Measurements from ENCODE around the gene TMEM185B.

Gene TMEM185B

GRCh38 chr2:120226316-120226715 lies 3.1 kb upstream of the TMEM185B start:
- peaks cover 5 to 31% (median 26%) of the 10 kb centered on the region in 5 donors for H3K4me1 ChIP-seq (ENCODE audit: control insufficient read depth in 5 of 5, insufficient read depth in 5 of 5, low read length in 5 of 5)
- H3K4me3 ChIP-seq (ENCODE audit: low read depth in 1 of 5, low read length in 5 of 5), result no peak overlapping the region
- no peak overlapping the region for H3K27ac ChIP-seq (ENCODE audit: low read depth, low read length)
- H3K27me3 ChIP-seq (ENCODE audit: control insufficient read depth in 5 of 5, insufficient read depth in 4 of 5, low read length in 5 of 5), result no peaks in the 10 kb centered on the region
- H3K9ac ChIP-seq (ENCODE audit: low read length in 5 of 5), result no peak overlapping the region
- H3K36me3 ChIP-seq (ENCODE audit: control insufficient read depth in 5 of 5, insufficient read depth in 5 of 5, low read length in 5 of 5), result no peaks in the 10 kb centered on the region
- no peaks in the 10 kb centered on the region for H3K9me3 ChIP-seq (ENCODE audit: control insufficient read depth in 5 of 5, low read length in 5 of 5)

DNA sequence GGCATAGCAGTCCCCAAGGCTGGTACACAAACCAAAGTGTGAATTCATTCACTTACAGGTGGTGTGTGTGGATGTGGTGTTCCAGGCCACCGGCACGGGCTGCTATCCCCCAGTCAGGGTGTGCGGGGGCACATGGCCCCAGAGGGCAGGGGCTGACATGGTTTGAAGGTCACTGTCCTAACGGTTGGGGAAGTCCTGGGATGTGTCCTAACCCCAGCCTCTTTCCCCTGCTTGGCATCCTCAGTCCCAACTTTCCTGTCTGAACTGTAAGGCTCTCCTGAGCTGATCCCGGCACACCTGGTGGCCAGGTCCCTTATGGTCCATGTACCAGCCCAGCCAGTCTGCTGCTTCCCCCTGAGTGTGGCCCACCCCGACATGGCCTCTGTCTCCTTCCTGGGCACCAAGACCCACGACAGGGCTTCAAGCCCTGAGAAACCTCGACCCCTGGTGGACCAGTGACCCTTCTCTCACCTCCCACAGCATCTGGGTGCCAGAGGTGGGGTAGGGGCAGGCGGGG lies 2.4 kb upstream of the TMEM185B start:
- Histone ChIP-seq H3K9ac (ENCODE audit: low read length in 5 of 5) (no peak overlapping the region), H3K36me3 (ENCODE audit: control insufficient read depth in 5 of 5, insufficient read depth in 5 of 5, low read length in 5 of 5) (peaks cover 0 to 2% (median 0%) of the 10 kb centered on the region in 5 donors), H3K27me3 (ENCODE audit: control insufficient read depth in 5 of 5, insufficient read depth in 4 of 5, low read length in 5 of 5) (no peaks in the 10 kb centered on the region), H3K4me1 (ENCODE audit: control insufficient read depth in 5 of 5, insufficient read depth in 5 of 5, low read length in 5 of 5) (peaks cover 5 to 31% (median 26%) of the 10 kb centered on the region in 5 donors), H3K9me3 (ENCODE audit: control insufficient read depth in 5 of 5, low read length in 5 of 5) (no peaks in the 10 kb centered on the region), H3K4me3 (ENCODE audit: low read depth in 1 of 5, low read length in 5 of 5) (no peak overlapping the region), H3K27ac (ENCODE audit: low read depth, low read length) (no peak overlapping the region)

DNA sequence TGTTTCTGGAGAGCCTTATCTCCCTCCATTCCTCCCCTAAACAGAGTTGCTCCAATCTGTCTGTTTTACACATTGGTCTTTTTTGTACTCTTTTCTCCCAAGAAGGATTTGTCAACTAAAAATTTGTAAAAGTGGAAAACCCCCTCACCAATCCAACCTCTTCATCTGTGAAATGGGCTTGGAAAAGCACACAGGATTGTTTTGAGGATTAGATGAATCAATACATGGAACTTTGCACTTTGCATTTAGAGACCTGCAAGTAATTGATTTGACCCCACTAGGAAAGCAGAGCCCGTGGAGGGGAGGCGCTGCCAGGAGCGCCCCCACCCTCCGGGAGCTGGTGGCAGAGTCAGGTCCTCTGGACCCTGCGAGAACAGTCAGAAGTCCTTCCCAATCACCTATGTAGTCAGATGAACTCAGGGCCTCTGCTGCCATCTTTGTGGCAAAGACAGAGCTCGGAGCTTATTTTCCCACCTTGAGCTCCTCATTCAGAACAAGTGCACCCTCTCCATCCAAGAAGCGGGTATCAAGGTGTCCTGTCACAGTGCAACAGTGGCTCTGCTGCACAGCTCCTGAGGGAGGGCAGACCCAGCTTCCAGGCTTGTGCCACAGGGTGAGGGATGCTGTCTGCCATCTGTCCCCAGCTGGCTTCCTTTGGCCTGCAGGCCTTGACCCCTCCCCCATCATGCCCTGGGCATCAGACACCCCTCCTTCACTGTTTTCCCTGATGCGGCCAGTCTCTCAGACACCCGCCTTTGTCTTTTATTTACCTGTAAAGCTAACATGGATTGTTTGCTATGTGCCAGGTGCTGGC lies 1.7 kb upstream of the TMEM185B start:
- Histone ChIP-seq H3K27me3 (ENCODE audit: control insufficient read depth in 5 of 5, insufficient read depth in 4 of 5, low read length in 5 of 5) (no peaks in the 10 kb centered on the region), H3K27ac (ENCODE audit: low read depth, low read length) (no peak overlapping the region), H3K9ac (ENCODE audit: low read length in 5 of 5) (peak overlapping the region in 1 of 5 donors; percentile 83), H3K4me3 (ENCODE audit: low read depth in 1 of 5, low read length in 5 of 5) (no peak overlapping the region), H3K4me1 (ENCODE audit: control insufficient read depth in 5 of 5, insufficient read depth in 5 of 5, low read length in 5 of 5) (peaks cover 5 to 31% (median 27%) of the 10 kb centered on the region in 5 donors), H3K9me3 (ENCODE audit: control insufficient read depth in 5 of 5, low read length in 5 of 5) (no peaks in the 10 kb centered on the region), H3K36me3 (ENCODE audit: control insufficient read depth in 5 of 5, insufficient read depth in 5 of 5, low read length in 5 of 5) (peaks cover 0 to 9% (median under 1%) of the 10 kb centered on the region in 5 donors)

DNA sequence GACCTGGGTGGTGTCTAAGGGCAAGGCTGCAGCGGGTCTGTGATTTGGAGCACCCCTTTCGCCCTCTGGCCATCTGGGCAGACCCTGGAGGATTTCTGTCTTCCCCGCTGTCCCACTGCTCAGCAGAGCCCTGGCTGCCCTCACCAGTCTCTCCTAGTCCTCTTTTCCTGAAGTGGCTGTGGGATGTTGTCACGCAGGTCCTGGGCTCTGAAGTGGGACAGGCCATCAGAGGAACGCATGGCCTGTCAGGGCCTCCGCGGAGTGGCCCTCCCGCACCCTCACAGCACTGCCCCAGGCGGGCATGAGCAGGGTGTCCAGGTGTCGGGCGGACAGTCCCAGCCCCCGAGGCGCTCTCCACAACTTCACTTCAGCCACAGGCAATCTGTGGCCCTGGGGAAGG lies 1.1 kb upstream of the TMEM185B start:
- peak overlapping the region in 4 of 5 donors; percentile 68 to 74 (median 72) for H3K4me3 ChIP-seq (ENCODE audit: low read depth in 1 of 5, low read length in 5 of 5)
- H3K27ac ChIP-seq (ENCODE audit: low read depth, low read length), result no peak overlapping the region
- peaks cover 0 to 15% (median 3%) of the 10 kb centered on the region in 5 donors for H3K36me3 ChIP-seq (ENCODE audit: control insufficient read depth in 5 of 5, insufficient read depth in 5 of 5, low read length in 5 of 5)
- H3K4me1 ChIP-seq (ENCODE audit: control insufficient read depth in 5 of 5, insufficient read depth in 5 of 5, low read length in 5 of 5), result peaks cover 5 to 31% (median 28%) of the 10 kb centered on the region in 5 donors
- no peaks in the 10 kb centered on the region for H3K27me3 ChIP-seq (ENCODE audit: control insufficient read depth in 5 of 5, insufficient read depth in 4 of 5, low read length in 5 of 5)
- peak overlapping the region in 3 of 5 donors; percentile 72 to 83 (median 73) for H3K9ac ChIP-seq (ENCODE audit: low read length in 5 of 5)
- H3K9me3 ChIP-seq (ENCODE audit: control insufficient read depth in 5 of 5, low read length in 5 of 5), result no peaks in the 10 kb centered on the region

GRCh38 chr2:120222186-120223033 lies 790 bp downstream of the TMEM185B start:
- Histone ChIP-seq H3K36me3 (ENCODE audit: control insufficient read depth in 5 of 5, insufficient read depth in 5 of 5, low read length in 5 of 5) (peaks cover 0 to 33% (median 13%) of the 10 kb centered on the region in 5 donors), H3K27me3 (ENCODE audit: control insufficient read depth in 5 of 5, insufficient read depth in 4 of 5, low read length in 5 of 5) (no peaks in the 10 kb centered on the region), H3K4me3 (ENCODE audit: low read depth in 1 of 5, low read length in 5 of 5) (peak overlapping the region; percentile 33 to 74 (median 72)), H3K9ac (ENCODE audit: low read length in 5 of 5) (peak overlapping the region in 2 of 5 donors; percentile 49 to 81), H3K27ac (ENCODE audit: low read depth, low read length) (peak overlapping the region; percentile 79), H3K4me1 (ENCODE audit: control insufficient read depth in 5 of 5, insufficient read depth in 5 of 5, low read length in 5 of 5) (peaks cover 5 to 31% (median 28%) of the 10 kb centered on the region in 5 donors), H3K9me3 (ENCODE audit: control insufficient read depth in 5 of 5, low read length in 5 of 5) (no peaks in the 10 kb centered on the region)

DNA sequence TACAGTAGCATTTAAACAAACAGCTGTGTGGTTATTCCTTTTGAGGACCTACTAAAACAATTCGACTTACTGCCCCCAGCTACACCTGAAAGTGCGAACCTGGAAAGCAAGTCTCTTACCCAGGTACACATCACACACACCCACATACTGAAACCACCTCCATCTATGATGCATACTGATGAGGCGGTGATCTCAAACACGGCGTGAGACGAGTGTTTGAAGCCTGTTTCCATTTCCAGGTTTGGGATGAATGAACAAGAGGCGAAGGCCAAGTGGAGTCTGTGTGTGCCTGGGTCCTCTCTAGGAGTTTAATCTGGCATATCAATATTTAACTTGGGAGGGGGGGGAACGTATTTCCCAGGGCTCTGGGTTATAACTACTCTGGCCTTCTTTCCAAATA lies 1.6 kb downstream of the TMEM185B start:
- H3K9ac ChIP-seq (ENCODE audit: low read length in 5 of 5), result no peak overlapping the region
- H3K36me3 ChIP-seq (ENCODE audit: control insufficient read depth in 5 of 5, insufficient read depth in 5 of 5, low read length in 5 of 5), result peaks cover 0 to 33% (median 13%) of the 10 kb centered on the region in 5 donors
- H3K4me1 ChIP-seq (ENCODE audit: control insufficient read depth in 5 of 5, insufficient read depth in 5 of 5, low read length in 5 of 5), result peaks cover 5 to 31% (median 28%) of the 10 kb centered on the region in 5 donors
- no peak overlapping the region for H3K4me3 ChIP-seq (ENCODE audit: low read depth in 1 of 5, low read length in 5 of 5)
- no peak overlapping the region for H3K27ac ChIP-seq (ENCODE audit: low read depth, low read length)
- H3K27me3 ChIP-seq (ENCODE audit: control insufficient read depth in 5 of 5, insufficient read depth in 4 of 5, low read length in 5 of 5), result no peaks in the 10 kb centered on the region
- no peaks in the 10 kb centered on the region for H3K9me3 ChIP-seq (ENCODE audit: control insufficient read depth in 5 of 5, low read length in 5 of 5)

- Histone ChIP-seq H3K27ac (ENCODE audit: low read depth, low read length) (no peak overlapping the region), H3K4me3 (ENCODE audit: low read depth in 1 of 5, low read length in 5 of 5) (no peak overlapping the region), H3K9ac (ENCODE audit: low read length in 5 of 5) (no peak overlapping the region), H3K27me3 (ENCODE audit: control insufficient read depth in 5 of 5, insufficient read depth in 4 of 5, low read length in 5 of 5) (no peaks in the 10 kb centered on the region), H3K36me3 (ENCODE audit: control insufficient read depth in 5 of 5, insufficient read depth in 5 of 5, low read length in 5 of 5) (peaks cover 0 to 33% (median 13%) of the 10 kb centered on the region in 5 donors), H3K9me3 (ENCODE audit: control insufficient read depth in 5 of 5, low read length in 5 of 5) (no peaks in the 10 kb centered on the region), H3K4me1 (ENCODE audit: control insufficient read depth in 5 of 5, insufficient read depth in 5 of 5, low read length in 5 of 5) (peaks cover 5 to 31% (median 28%) of the 10 kb centered on the region in 5 donors)
Observed at GRCh38 chr2:120220756-120221155, 2.4 kb downstream of the TMEM185B start.

DNA sequence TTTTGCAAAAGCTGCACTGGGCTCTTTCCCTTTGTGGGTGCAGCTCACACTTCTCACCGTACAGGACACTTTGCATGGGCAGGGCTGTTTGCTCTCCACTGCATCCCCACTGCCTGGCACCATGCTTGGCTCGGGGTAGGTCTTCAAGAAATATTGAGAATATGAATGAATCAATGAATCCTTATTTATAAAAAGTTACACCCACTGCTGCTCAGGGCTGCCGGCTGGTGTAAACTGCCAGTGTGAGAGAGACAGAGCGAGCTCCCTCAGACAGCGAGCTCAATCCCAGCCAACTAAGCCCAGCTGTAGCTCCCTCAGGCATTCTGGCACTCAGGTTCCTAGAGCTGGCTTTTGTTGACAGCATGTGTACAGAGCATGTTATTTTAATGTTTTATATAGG lies 3.4 kb downstream of the TMEM185B start:
- H3K4me1 ChIP-seq (ENCODE audit: control insufficient read depth in 5 of 5, insufficient read depth in 5 of 5, low read length in 5 of 5), result peaks cover 5 to 31% (median 28%) of the 10 kb centered on the region in 5 donors
- H3K9me3 ChIP-seq (ENCODE audit: control insufficient read depth in 5 of 5, low read length in 5 of 5), result no peaks in the 10 kb centered on the region

DNA sequence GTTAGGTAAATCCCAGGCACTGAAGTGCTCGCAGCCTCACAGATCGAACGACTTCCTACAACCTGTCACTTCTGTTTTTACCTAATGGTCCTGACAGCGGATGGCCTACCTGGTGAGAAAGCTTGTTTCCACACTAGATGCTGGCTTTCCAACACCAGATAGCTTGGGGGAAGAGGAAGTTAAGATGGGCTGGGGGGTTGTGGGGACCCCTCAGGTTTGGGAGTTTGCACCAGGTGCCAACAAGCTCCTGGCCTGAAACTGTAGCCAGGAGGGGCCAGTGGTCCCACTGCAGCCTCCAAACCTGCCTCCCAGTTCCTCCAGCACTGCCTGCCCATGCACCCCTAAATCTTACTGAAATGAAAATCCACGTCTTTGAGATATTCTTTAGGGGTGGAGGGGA lies 3.9 kb downstream of the TMEM185B start:
- H3K9me3 ChIP-seq (ENCODE audit: control insufficient read depth in 5 of 5, low read length in 5 of 5), result no peaks in the 10 kb centered on the region
- H3K27me3 ChIP-seq (ENCODE audit: control insufficient read depth in 5 of 5, insufficient read depth in 4 of 5, low read length in 5 of 5), result no peaks in the 10 kb centered on the region
- H3K9ac ChIP-seq (ENCODE audit: low read length in 5 of 5), result no peak overlapping the region
- peaks cover 5 to 28% (median 27%) of the 10 kb centered on the region in 5 donors for H3K4me1 ChIP-seq (ENCODE audit: control insufficient read depth in 5 of 5, insufficient read depth in 5 of 5, low read length in 5 of 5)
- no peak overlapping the region for H3K4me3 ChIP-seq (ENCODE audit: low read depth in 1 of 5, low read length in 5 of 5)
- peaks cover 0 to 33% (median 13%) of the 10 kb centered on the region in 5 donors for H3K36me3 ChIP-seq (ENCODE audit: control insufficient read depth in 5 of 5, insufficient read depth in 5 of 5, low read length in 5 of 5)
- H3K27ac ChIP-seq (ENCODE audit: low read depth, low read length), result no peak overlapping the region

More for the DNA sequence above, 3.4 kb downstream of the TMEM185B start:
- no peaks in the 10 kb centered on the region for H3K27me3 ChIP-seq (ENCODE audit: control insufficient read depth in 5 of 5, insufficient read depth in 4 of 5, low read length in 5 of 5)
- H3K36me3 ChIP-seq (ENCODE audit: control insufficient read depth in 5 of 5, insufficient read depth in 5 of 5, low read length in 5 of 5), result peaks cover 0 to 33% (median 13%) of the 10 kb centered on the region in 5 donors
- no peak overlapping the region for H3K27ac ChIP-seq (ENCODE audit: low read depth, low read length)
- no peak overlapping the region for H3K9ac ChIP-seq (ENCODE audit: low read length in 5 of 5)
- no peak overlapping the region for H3K4me3 ChIP-seq (ENCODE audit: low read depth in 1 of 5, low read length in 5 of 5)
